Measurements from ENCODE around the gene PDE6D.

The PDE6D gene

GRCh38 chr2:231714639-231715498 lies 66.2 kb downstream of the PDE6D start:
- POLR2A ChIA-PET = interaction anchor here (0.6 to 2.5 kb wide), 12 partner anchors 8 to 251 kb away, joined by 3 to 29 read pairs (median 4); partner anchors contain the start of genes NCL and PDE6D
- peak overlapping the region; percentile 32 for H3K27ac ChIP-seq (ENCODE audit: extremely low read depth, low read depth, low read length)
- CTCF ChIA-PET = interaction anchor here (0.6 to 5.8 kb wide), 37 partner anchors 9 to 853 kb away, joined by 3 to 182 read pairs (median 6); partner anchors contain the start of gene COPS7B
- no peak for TF ChIP-seq ZNF580 (tag by site-specific recombination; IDR thresholded peaks at IDR 0.05)
- 0 out of 2 replicates have a peak, but pooled peaks have one; percentile 21 for TF ChIP-seq KLF8 (tag by site-specific recombination; IDR thresholded peaks at IDR 0.05)
- TF ChIP-seq GLIS2 (tag by site-specific recombination; IDR thresholded peaks at IDR 0.05) = peak; percentile 44; the same call in 1 of the 2 replicates
- no peak for TF ChIP-seq ZNF157 (tag by site-specific recombination; IDR thresholded peaks at IDR 0.05)
- TF ChIP-seq SP7 (tag by site-specific recombination; IDR thresholded peaks at IDR 0.05) = 0 out of 2 replicates have a peak, but pooled peaks have one; percentile 10
- TF ChIP-seq ZNF423 (tag by site-specific recombination; IDR thresholded peaks at IDR 0.05) = no peak
- no peak for TF ChIP-seq ZNF560 (tag by site-specific recombination; IDR thresholded peaks at IDR 0.05; ENCODE audit: borderline replicate concordance)
- TF ChIP-seq SALL2 (tag by site-specific recombination; IDR thresholded peaks at IDR 0.05; ENCODE audit: borderline replicate concordance) = no peak
- TF ChIP-seq PRDM2 (tag by site-specific recombination; IDR thresholded peaks at IDR 0.05; ENCODE audit: borderline replicate concordance) = no peak
- TF ChIP-seq ZSCAN16 (tag by site-specific recombination; IDR thresholded peaks at IDR 0.05) = no peak
- TF ChIP-seq REST (tag by site-specific recombination; IDR thresholded peaks at IDR 0.05) = no peak
- no peak for TF ChIP-seq RBAK (tag by site-specific recombination; IDR thresholded peaks at IDR 0.05)
- TF ChIP-seq ZNF416 (tag by site-specific recombination; IDR thresholded peaks at IDR 0.05) = no peak
- TF ChIP-seq PBX3 (CRISPR knock-in tag; IDR thresholded peaks at IDR 0.05) = no peak
- no peak for TF ChIP-seq FEZF1 (tag by site-specific recombination; IDR thresholded peaks at IDR 0.05)
- no peak for TF ChIP-seq ZNF843 (tag by site-specific recombination; IDR thresholded peaks at IDR 0.05)
- TF ChIP-seq ZNF776 (tag by site-specific recombination; IDR thresholded peaks at IDR 0.05; ENCODE audit: borderline replicate concordance) = no peak
- TF ChIP-seq ZNF585B (tag by site-specific recombination; IDR thresholded peaks at IDR 0.05) = no peak
- no peak for TF ChIP-seq ZIC2 (tag by site-specific recombination; IDR thresholded peaks at IDR 0.05)
- TF ChIP-seq ZNF600 (tag by site-specific recombination; IDR thresholded peaks at IDR 0.05) = peak; percentile 99
- no peak for TF ChIP-seq ZNF19 (tag by site-specific recombination; IDR thresholded peaks at IDR 0.05; ENCODE audit: low read depth)
- no peak for TF ChIP-seq ZNF558 (tag by site-specific recombination; IDR thresholded peaks at IDR 0.05)
- no peak for TF ChIP-seq ZNF223 (tag by site-specific recombination; IDR thresholded peaks at IDR 0.05)
- TF ChIP-seq ZNF248 (tag by site-specific recombination; IDR thresholded peaks at IDR 0.05) = no peak
- no peak for TF ChIP-seq ZNF274 (IDR thresholded peaks at IDR 0.05; ENCODE audit: low read length)
- TF ChIP-seq ZNF274 (tag by site-specific recombination; IDR thresholded peaks at IDR 0.05; ENCODE audit: borderline replicate concordance) = no peak
- no peak for TF ChIP-seq KLF7 (tag by site-specific recombination; IDR thresholded peaks at IDR 0.05; ENCODE audit: borderline replicate concordance)
- no peak for TF ChIP-seq ZNF623 (tag by site-specific recombination; IDR thresholded peaks at IDR 0.05)

More at GRCh38 chr2:231714639-231715498, 66.2 kb downstream of the PDE6D start:
- Histone ChIP-seq H3K4me3 (ENCODE audit: low read depth, low read length) (no peak overlapping the region), H3K4me1 (ENCODE audit: control insufficient read depth, insufficient read depth, low read length) (peaks cover 10% of the 10 kb centered on the region), H3K9me3 (ENCODE audit: control insufficient read depth, insufficient read depth, low read depth, low read length) (no peaks in the 10 kb centered on the region), H3K36me3 (ENCODE audit: control insufficient read depth in 2 of 2, insufficient read depth in 1 of 2, low read length in 2 of 2) (peaks cover 6 to 45% of the 10 kb centered on the region in 2 experiments; a peak in 2 of 3 replicates)

Measured in HEK293 (cell line).